GM21576 (cell line): ENCODE data around the gene SALL2.
A peak's percentile ranks its signal among the peaks of the same experiment; 100 is the strongest.

Experiments
- ATAC-seq: cut with Tn5 transposase; IDR thresholded peaks from one replicate; pipeline ENCODE4 v1.9.1; 2021; ENCODE audit warnings: mild to moderate bottlenecking, moderate library complexity; ENCODE audit not compliant: unreplicated experiment

The SALL2 gene

DNA sequence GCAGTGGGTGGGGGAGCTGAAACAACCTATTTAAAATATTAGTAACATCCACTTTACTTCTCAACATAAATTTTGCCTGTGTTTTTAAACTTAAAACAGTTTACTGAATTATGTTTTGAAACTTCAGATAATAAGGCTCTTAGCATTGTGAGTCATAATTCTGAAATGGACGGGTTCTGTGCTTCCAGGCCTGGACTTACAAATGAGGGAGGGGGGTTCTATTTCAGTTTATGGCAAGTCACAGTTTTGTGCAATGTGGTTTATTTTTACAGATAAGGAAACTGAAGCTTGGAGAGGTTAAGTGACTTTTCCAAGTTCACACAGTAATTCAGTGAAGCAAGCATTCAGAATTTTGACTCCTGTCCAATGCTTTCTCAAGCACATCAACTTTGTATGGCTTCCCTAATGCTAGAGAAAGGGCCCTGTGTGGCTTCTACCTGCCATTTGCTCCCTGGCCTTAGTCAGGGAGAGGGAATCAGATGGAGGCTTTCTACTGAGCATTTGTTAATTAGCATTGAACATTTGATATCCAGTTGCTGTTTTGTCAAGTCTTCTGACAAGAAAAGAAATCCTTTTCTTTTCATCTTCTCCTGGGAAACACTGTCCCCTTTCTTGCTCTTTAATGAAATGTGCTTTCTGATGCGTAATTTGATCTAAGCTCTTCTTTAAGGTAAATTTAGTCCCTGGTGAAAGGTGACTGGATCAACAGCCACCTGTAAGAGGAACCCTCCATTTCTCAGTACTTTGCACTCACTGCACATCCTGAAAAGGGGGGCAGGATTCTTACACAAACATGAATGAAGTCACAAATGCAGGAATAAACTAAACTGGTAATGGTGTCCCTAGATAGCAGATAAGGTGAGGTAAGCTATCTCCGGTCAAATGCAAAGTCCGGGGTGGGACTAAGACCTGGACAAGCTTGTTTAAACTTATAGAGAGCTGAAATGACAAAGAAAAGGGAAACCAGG, 2.5 kb upstream of the SALL2 start:
- ATAC-seq, result no peak

DNA sequence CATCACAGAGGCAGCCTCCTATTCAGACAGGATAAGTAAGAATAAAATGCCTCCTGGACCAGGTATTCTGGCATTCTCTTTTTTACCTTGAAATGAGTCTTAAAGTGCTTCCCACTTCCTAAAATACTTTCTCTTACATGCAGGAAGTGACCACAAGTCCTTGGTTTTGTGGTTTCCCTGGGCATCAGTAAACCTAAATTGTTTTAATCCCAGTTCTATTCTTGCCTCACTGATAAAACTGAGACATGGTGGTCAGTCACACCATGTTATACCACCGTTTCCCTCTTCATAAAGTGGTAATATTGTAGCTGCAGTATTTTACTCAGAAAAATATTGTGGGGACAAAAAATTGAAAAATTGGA, 1.2 kb upstream of the SALL2 start:
- ATAC-seq, result no peak

DNA sequence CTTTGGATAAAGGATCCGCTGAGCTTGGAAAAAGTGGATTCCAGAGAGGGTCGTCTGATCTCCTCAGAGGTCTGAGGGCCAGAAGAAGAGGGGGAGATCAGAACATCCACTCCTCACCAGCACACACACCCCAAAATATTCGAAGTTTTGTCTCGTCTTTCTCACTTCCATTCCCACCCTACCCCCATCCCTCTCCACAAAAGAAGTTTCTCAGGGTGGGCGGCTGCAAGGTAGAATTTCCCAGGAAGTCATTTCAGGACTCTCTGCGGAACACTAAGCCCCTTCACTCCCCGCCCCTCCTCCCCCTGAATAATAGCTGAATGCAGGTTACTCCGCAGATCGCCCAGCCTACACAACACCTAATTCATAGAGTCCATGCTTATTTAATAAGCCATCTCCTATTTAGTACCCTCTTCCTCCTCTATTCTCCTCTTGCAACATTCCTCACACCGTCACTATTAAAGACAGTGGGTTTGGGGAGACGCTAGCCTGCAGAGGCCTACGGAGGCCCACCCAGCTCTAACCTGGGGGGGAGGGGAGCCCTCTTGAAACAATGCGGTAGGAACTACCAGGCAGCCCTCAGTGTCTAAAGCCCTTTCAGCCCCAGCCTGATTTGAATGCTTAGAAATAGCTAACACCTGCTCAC, 649 bp upstream of the SALL2 start:
- ATAC-seq, result no peak

DNA sequence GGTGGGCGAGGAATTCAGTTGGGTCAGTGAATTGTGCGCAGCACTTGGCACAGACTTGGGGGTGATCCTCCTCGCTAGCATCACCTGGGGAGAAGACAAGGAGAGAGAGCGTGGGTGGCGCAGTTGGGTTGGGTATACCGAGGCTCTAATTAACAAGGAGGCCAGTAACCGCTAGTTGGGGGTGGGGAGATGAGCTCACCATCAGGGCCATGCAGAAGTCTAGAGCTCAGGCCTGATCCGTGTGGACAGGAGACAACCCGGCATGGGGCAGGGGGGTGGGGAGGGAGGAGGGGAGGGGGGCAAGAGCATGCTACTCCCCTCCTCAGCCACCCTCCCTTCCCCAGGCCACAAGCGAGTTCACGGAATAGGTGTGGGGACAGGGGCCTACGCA, 580 bp downstream of the SALL2 start:
- no peak for ATAC-seq

DNA sequence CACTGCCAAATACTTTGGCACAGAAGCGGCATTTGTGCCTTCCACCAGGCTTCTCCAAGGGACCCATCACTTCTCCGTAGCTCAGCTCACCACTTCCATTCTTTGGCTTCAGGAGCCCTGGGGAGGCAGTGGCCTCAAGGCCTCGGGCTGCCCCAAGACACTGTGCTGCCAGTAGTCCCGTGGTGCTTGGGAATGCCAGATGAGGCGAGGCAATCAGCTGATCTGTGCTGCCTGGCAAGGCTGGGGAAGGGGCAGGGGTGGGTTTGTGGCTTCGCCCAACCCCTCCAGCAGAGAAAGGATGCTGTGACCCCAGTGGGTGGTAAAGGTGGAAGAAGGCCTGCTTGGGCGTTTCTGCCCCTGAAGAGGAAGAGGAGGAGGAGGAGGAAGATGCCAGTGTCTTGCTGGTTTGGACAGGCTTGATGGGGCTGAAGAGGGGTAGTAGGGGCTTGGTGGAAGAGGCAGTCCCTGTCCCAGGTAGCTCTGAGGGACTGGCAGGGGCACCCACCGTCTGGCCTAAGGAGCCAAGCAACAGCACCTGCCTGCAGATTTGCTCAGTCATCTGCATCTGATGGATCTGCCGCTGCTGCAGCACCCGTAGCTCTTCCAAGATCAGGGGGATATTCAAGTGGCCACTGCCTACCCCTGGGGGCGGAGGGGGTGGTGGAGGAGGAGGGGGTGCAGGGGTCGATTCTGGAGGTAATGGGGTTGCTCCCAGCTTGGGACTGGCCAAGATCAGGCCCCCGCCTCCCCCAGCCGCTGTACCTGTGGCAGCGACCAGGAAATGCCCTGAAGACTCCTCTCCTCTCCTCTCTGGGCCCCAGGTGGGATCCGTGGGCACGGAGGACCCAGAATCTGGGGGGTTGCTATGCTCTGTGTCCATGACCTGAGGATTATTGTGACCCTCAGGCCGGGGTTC, 1.3 kb downstream of the SALL2 start:
- no peak for ATAC-seq

GRCh38 chr14:21523203-21523602, 2.9 kb downstream of the SALL2 start:
- ATAC-seq, result no peak

DNA sequence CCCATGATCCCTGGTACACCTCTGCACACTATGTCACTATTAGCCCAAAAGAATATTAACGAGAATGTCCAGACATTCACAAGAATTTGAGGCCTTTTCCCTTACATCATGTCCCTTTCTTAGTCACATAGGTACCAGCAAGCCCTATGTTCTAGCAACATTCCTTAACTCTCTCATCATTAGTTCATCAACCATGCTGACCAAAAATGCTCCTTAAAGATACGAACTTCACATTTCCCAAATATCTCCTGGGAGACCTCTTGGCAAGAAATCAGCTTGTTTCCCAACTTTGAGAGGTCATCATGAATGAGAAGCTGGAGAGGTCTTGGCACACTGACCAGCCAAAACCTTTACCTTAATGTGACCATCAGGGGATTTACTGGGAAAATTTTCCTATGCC, 4.6 kb downstream of the SALL2 start:
- no peak for ATAC-seq

DNA sequence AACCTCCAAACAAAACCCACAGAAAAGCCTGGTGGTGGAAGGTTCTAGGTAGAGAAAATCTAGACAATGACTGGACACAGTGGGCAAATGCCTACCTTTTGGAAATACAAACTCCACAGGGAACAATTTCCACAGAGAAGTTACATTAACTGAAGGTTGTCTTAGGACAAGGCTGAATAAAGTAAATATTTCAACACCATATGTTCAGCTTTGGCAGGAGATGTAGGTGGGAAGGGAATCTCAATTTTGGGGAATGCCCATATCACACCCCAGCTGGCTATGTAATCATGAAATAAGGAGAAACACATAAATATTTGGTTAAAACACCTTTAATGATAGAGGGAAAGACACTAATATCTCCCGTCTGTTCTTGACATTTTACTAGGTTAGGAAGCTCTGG, 5.4 kb downstream of the SALL2 start:
- ATAC-seq, result no peak

GRCh38 chr14:21518725-21519124, 7.4 kb downstream of the SALL2 start:
- no peak for ATAC-seq

GRCh38 chr14:21514341-21514740, 11.8 kb downstream of the SALL2 start:
- no peak for ATAC-seq

DNA sequence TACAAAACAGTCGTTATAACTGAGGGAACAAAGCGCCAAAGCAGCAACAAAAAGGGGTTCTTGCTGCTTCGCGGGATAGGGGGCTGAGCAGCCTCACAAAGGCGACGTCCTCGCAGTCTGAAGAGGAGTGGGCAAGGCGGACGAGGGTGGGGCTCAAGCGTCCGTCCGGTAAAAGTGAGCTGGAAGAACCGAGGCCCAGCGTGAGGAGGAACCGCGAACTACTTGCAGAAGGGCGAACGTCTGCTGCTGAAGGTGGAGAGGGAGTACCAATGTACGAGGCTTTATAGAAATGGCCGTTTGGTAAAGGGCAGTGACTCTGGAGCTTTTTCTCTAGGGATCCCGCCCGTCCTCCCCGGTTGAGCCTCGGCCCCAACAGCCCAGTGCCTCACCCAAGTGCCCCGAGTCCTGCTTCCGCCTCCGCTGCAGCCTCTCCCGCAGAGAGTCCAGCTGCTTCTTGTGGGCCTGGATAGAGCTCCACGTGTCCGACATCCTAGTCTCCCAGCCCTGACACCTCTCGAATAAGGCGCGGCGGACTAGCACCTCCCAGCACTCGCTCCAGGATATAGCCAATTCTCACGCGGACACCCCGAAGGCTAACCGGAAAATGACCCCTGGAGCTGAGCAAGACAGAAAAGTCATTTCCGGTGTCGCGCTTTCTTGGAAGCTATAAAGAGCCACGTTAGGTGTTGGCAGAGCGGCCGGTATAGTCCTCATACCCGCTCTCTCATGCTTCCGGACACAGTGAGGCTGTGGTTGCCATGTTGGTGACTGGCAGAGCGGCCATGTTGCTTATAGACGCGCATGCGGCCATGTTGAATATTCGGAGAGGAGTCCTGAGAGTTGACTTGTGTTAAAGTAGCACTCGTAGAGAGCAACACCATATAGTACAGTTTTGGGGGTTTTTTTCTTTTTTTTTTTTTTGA, 15.2 kb downstream of the SALL2 start, which contains the start of gene METTL3:
Gene METTL3 (minus strand): TSS at position 606 of the 923 bp plus-strand sequence. CDS start 117 bp downstream, at position 489.
- ATAC-seq, result peak; percentile 99

- ATAC-seq, result no peak
These were observed 16.6 kb downstream of the SALL2 start for GRCh38 chr14:21509432-21510143.

DNA sequence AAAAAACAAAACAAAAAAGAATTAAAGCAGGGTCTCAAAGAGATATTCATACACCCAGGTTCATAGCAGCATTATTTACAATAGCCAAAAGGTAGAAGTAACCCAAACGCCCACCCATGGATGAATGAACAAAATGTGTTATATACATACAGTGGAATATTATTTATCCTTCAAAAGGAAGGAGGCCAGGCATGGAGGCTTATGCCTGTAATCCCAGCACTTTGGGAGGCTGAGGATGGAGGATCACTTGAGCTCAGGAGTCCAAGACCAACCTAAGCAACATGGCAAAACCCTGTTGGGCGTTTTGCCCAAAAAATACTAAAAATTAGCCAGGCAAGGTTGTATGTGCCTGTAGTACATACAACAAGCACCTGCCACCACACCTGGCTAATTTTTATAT, 19.6 kb downstream of the SALL2 start:
- ATAC-seq, result no peak

GRCh38 chr14:21505012-21505553, 21.1 kb downstream of the SALL2 start:
- peak; percentile 80 for ATAC-seq

DNA sequence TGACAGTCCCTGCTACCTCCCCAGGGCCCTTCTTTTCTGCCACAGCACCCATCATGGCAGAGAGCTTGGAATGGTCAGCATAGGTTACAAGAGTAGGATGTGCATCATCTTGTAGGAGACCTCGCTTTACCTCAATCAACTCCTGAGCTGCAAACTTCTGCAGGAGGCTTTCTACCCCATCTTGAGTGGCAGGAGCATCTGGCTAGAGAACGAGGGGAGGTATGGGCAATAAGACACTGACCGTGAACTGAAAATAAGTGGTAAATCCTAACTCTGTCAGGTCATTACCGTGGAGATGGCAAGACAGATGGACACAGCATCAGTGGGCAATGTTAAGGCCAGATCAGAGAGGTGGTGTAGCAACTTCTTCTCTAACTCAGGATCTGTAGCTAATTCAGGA, 22.8 kb downstream of the SALL2 start:
- ATAC-seq, result no peak

GRCh38 chr14:21501568-21501967, 24.6 kb downstream of the SALL2 start:
- ATAC-seq, result no peak

- no peak for ATAC-seq
These were observed 27.3 kb downstream of the SALL2 start for GRCh38 chr14:21498540-21499526.

DNA sequence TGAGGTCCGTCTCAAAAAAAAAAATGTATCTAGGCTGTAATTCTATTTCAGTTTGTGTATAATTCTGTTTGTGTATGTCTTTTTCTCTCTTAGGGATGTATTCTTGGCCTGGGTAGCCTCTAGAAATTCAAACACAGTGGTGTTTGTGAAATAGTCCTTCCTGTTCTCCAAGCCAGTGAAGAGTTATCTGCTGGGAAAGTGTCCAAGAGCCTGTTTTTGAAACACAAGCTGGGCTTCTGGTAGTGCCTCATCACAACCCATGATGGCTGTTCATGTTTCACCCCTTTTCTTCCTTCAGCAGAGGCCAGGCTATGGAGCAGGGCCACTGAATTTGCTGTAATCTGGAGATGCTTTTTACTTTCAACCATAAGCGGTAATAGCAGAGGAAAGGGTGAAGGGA, 29.7 kb downstream of the SALL2 start:
- ATAC-seq, result no peak
